Fibroblast of upper back skin (primary cell): Measurements from ENCODE around the gene NELFA.

Experiments used
- DNase-seq: peaks from one replicate; pipeline ENCODE4 v3.0.0-alpha.2; 2013

NELFA gene

GRCh38 chr4:1981251-1982058 lies 27.3 kb downstream of the NELFA start:
- no peak for DNase-seq

GRCh38 chr4:1980561-1981041 lies 28.2 kb downstream of the NELFA start:
- no peak for DNase-seq

GRCh38 chr4:1979477-1980196 lies 29.1 kb downstream of the NELFA start:
- no peak for DNase-seq

- DNase-seq = no peak
Measured at GRCh38 chr4:1978741-1979476, 29.9 kb downstream of the NELFA start.

- no peak for DNase-seq
Measured at GRCh38 chr4:1978226-1978625, 30.5 kb downstream of the NELFA start.

GRCh38 chr4:1976416-1977352 lies 32.1 kb downstream of the NELFA start:
- DNase-seq = no peak

GRCh38 chr4:1975880-1976279 lies 32.9 kb downstream of the NELFA start:
- no peak for DNase-seq

- no peak for DNase-seq
Measured at GRCh38 chr4:1975391-1975801, 33.4 kb downstream of the NELFA start.

- no peak for DNase-seq
Measured at GRCh38 chr4:1974840-1975239, 33.9 kb downstream of the NELFA start.

GRCh38 chr4:1973661-1974060 lies 35.1 kb downstream of the NELFA start:
- no peak for DNase-seq

- no peak for DNase-seq
Measured at GRCh38 chr4:1973218-1973617, 35.6 kb downstream of the NELFA start.

GRCh38 chr4:1972414-1972813 lies 36.4 kb downstream of the NELFA start:
- DNase-seq = no peak

- DNase-seq = no peak
Measured at GRCh38 chr4:1971456-1972200, 37.1 kb downstream of the NELFA start.

GRCh38 chr4:1970926-1971325 lies 37.8 kb downstream of the NELFA start:
- no peak for DNase-seq

- DNase-seq = no peak
Measured at GRCh38 chr4:1969928-1970723, 38.6 kb downstream of the NELFA start.

GRCh38 chr4:1968686-1969295 lies 40.0 kb downstream of the NELFA start:
- DNase-seq = no peak

- DNase-seq = peak; percentile 10
Measured at GRCh38 chr4:1967512-1968149, 41.1 kb downstream of the NELFA start.

GRCh38 chr4:1964971-1965370 lies 43.8 kb downstream of the NELFA start:
- no peak for DNase-seq

GRCh38 chr4:1964443-1964842 lies 44.3 kb downstream of the NELFA start:
- DNase-seq = no peak

GRCh38 chr4:1962980-1963379 lies 45.8 kb downstream of the NELFA start:
- DNase-seq = no peak
